CD4-positive, alpha-beta T cell treated with Interleukin-10 for 1 hour (primary cell): ENCODE results near the gene BLVRA.
"Not testable (repeated sequence)": the region's sequence is repeated elsewhere in the genome, so short reads cannot be mapped to it uniquely, and the experiment has no call there.

Experiments used
- DNase-seq: peaks from one replicate; pipeline ENCODE4 v3.0.0-alpha.2; 2020

The BLVRA gene

DNA sequence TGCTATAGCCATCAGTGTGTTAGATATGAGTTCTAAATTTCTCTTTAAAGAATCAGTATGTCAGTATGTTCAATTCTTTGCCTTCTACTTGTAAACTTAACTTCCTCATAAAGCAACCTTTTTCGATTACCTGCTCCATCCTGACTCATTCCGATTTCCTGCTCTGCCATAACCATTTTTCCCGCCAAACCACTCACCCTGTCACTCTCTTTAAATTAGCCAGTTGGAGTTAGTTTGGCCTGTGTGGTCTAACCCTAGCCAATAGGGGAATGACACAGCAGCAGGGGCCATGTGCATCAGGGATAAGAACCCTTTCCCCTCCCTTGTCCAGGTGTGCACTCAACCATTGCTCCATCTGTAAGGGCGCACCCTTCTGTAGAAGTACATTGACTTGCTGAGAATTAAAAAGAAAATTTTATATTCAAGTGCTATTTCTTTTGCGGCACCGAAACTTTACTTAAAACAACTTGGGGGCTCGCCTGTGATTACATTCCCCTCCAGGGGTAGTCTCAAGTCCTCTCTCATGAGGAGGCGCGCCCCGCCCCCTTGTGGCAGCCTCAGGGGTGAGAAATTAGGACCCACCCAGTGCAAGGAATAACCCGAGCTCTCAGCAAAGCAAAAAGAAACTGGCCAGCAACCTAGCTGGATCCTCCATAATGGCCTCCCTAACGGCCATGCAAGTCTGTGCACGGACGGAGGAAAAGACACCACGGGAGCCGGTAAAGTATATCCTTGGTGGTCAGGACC lies 51.9 kb downstream of the BLVRA start:
- DNase-seq, result peak; percentile 44

DNA sequence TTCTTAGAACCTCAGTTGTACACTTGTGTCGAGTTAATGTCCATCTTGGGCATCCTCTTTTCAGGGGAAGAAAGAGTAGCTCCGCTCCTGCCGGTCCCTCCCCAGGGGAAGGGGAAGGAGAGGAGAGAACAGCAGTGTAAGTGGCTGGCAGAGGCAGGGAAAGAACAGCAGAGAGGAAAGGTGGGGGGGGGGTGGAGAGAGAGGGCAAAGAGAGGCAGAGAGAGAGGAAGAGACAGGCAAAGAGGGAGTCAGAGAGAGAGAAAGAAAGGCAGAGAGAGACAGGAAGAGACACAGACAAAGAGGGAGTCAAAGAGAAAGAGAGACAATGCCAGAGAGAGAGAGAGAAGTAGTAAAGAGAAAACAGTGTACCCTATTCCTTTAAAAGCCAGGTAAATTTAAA lies 56.9 kb downstream of the BLVRA start:
- DNase-seq, result no peak

DNA sequence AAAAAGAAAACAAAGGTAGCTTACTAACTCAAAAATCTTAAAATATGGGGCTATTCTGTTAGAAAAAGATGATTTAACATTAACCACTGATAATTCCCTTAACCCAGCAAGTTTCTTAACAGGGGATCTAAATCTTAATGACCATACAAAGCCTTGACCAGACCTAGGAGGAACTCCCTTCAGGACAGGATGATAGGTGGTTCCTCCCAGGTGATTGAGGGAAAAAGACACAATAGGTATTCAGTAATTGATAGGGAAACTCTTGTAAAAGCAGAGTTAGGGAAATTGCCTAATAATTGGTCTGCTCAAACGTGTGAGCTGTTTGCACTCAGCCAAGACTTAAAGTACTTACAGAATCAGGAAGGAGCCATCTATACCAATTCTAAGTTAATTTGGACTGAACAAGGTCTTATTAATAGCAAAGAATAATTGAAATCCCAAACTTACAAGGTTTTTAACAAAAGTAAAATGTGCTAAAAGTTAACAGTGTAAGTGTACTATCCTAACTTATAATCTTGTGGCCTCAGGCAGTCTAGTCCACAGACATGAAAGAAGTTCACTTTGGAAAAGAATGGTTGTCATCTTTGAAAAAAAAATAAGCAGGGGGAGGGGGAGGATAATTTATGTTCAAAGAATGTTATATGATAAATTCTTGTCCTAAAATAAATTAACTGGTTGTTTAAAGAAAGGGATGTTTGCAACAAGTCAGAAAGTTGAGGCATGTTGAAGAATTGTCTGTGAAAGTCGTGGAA lies 57.7 kb downstream of the BLVRA start:
- DNase-seq, result not testable (repeated sequence)

DNA sequence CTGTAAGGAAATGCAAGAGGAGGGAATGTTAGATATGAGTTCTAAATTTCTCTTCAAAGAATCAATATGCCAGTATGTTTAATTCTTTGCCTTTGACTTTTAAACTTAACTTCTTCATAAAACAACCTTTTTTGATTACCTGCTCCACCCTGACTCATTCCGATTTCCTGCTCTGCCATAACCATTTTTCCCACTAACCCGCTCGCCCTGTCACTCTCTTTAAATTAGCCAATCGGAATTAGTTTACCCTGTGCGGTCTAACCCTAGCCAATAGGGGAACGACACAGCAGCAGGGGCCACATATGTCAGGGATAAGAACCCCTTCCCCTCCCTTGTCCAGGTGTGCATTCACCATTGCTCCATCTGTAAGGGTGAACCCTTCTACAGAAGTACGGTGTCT lies 64.9 kb downstream of the BLVRA start:
- not testable (repeated sequence) for DNase-seq

DNA sequence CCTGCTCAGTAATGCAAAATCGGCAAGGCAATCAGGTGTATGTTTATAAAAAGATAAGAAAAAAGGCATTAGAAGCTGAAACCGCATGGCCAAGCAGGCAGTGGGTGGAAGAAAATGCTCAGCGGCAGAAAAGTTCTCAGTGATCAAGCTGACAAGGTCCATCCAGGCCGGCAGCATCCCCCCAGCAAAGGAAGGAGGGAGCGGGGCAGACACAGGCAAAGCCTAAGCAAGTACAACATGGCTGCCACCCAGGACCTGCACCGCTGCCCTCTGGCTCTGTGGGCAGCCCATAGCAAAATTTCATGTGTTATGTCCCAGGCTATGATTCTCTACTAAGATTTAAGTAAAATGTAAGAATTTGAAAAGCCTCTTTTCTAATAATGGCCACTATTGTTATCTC lies 65.5 kb downstream of the BLVRA start:
- no peak for DNase-seq

DNA sequence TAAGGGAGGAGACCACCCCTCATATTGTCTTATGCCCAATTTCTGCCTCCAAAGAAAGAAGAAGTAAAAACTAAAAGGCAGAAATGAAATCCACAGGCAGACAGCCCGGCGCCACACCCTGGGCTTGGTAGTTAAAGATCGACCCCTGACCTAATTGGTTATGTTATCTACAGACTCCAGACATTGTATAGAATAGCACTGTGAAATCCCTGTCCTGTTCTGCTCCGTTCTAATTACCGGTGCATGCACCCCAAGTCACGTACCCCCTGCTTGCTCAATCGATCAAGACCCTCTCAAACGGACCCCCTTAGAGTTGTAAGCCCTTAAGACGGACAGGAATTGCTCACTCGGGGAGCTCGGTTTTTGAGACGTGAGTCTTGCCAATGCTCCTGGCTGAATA lies 66.0 kb downstream of the BLVRA start:
- not testable (repeated sequence) for DNase-seq

DNA sequence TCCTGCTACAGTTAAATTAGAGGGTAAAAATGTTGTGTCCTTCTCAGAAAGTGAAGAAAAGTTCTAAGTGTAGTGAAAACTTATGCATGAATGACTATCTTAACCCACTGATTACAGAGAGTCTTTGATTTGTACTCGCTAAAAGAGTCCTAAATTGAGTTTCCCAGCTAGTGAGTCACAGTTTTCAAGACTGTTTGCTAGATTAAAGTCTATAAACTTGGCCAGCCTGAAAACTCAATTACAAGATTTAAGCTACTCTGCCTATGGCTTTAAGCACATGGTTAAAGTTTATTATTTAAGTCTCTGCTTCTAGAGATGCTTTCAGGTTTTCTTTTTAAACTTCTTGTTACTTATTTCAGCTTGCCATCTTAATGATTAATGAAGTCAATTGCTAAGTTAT lies 66.5 kb downstream of the BLVRA start:
- DNase-seq, result no peak

DNA sequence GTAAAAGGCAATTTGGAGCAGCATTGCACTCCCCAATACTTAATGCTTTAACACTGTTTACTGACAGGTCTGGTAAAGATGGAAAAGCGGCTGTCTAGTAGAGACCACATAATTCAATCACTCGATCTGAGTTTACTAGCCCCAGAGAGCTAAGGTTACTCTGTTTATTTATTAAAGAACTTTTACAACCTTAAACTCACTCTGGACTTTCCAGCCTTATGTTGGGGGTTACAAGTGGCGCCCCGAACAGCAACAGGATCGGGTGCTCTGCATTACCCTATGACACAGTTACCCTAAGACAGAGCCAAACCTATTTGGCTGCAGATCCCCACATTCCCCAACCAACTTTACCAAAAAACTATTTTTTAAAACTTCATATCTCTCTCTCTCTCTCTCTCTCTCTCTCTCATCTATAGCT lies 66.9 kb downstream of the BLVRA start:
- DNase-seq, result no peak

DNA sequence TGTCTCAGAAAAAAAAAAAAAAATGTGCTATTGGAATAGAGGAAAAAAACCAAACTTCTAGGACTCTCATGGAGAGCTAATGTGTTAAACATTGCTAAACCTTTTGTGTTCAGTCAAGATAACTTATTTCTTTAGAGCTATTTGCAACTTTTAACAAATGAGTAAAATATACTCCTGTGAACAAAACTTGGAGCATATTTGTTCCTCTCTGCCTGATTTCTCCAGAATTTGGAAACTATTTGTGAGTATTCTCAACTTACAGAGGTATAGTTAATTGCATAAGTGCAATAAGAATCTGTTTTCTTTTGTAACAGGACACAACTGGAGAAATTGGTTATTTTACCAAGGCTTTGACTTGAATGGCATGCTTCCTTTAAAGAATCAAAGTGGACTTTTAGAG lies 72.4 kb downstream of the BLVRA start:
- not testable (repeated sequence) for DNase-seq

DNA sequence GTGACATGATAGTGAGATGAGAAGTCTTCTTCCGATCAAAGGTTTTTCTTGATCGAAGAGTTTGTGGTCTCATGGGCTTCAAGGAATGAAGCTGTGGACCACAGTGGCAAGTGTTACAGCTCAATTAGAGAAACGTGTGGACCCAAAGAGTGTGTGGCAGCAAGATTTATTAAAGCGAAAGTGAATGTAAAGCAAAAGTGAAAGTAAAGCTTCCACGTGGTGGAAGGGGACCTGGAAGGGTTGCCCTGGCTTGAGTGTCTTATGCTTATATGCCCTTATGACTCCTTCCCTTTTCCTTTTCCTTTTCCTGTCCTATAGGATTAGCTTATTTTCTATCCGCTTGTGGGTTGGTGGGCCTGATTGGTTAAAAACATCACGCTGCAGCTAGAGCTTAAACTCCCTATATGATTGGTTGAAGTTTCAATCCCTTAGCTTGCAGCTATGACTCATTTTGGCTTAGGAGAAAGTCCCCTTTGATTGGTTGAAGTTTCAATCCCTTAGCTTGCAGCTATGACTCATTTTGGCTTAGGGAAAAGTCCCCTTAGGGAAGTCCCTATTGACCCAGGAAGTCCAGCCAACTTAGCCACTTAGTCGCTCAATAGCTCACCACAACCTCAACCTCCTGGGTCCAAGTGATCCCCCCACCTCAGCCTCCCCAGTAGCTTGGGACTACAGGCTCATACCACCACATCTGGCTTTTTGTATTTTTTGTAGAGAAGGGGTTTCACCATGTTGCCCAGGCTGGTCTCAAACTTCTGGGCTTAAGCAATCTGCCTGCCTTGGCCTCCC lies 76.2 kb downstream of the BLVRA start:
- DNase-seq, result peak; percentile 76

DNA sequence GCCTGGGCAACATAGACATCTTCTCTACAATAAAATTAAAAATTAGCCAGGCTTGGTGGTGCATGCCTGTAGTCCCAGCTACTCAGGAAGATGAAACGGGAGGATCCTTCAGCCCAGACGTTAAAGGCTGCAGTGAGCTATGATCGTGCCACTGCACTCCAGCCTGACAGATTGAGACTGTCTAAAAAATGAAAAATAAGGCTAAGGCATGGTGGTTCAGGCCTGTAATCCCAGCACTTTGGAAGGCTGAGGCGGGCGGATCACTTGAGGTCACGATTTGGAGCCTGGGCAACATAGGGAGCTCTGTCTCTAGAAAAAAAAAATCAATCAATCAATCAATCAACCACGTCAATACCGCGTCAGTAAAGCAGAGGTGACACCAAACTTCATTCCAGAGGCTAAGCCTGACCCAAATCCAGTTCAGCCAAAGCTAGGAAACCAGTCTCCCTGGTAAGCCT lies 79.8 kb downstream of the BLVRA start:
- no peak for DNase-seq

DNA sequence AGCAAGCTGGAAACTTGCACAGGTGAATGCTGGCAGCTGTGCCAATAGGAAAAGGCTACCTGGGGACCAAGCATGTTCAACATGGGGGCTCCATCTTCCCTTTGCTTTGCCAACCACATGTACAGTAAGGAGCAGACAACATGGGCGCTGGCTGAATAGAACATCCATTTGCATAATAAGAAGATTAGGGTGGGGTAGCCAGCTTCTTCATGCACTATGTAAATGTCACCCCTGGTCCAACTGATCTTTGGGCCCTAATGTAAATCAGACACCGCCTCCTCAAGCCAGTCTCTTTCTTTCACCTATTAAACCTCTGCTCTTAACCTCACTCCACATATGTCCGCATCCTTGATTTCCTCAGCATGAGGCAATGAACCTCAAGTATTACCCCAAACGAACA lies 84.8 kb downstream of the BLVRA start:
- DNase-seq, result no peak

DNA sequence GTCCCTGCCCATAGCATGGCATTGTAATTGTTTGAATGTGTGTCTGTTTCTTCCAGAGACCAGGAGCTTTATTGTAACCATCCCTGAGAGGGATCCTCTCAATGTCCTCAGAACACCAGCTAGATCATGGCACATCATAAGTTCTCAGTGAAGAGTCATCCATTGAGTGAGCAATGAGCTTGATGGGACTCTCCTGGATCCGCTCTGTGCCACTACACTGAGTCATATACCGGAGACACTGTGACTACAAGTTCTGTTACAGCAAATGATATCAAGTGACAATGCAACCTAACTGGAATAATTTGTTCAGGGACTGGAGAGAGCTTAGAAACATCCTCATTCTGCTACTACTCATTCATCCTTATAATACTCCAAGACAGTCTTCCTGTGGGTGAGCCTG lies 85.8 kb downstream of the BLVRA start:
- no peak for DNase-seq

DNA sequence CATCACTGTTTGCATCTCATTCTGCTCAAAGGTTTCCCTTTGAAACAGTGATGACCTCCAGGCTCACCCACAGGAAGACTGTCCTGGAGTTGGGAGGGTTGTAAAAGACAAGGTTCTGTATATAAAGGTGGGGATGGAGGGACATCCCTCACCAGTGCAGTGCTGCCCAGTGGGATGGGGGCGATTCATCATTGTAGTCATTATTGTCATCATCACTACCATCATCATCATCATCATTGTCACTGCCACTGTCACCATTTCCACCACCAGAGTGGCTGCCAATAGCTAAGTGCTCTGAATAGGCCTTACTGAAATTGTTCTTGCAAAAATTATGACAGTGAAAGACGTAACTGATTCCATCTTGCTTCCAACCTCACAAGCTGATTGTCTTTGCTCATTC lies 86.2 kb downstream of the BLVRA start:
- no peak for DNase-seq

DNA sequence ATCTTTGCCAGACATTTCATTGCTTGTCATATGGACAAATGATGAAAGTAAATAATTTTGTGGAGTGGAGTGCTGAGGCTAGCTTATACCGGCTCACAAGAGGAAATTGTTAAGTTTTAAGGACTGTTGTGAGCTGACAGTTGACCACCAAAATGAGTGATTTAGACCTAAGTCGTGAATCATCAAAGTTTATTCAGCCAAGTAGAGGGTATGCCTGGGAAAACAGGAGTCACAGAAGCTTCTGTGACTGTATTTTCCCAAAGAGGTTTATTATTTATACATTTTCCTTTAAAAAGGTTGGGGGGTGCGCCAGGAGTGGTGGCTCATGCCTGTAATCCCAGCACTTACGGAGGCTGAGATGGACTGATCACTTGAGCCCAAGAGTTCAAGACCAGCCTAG lies 89.0 kb downstream of the BLVRA start:
- DNase-seq, result no peak

DNA sequence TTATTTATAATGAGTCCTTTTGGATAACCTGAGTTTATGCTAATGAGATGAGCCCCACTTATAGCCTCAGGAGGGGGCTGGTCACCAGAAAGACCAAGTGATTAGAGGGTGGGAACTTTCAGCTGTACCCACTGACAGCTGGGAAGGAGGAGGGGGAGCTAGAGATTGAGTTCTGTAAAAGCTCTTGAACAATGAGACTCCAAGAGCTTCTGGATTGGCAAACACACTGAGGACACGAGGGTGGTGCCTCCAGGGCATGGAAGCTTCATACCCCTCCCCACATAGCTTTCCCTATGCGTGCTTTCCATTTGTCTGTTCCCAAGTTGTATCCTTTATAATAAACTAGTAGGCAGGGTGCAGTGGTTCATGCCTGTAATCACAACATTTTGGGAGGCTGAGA lies 90.6 kb downstream of the BLVRA start:
- DNase-seq, result no peak

DNA sequence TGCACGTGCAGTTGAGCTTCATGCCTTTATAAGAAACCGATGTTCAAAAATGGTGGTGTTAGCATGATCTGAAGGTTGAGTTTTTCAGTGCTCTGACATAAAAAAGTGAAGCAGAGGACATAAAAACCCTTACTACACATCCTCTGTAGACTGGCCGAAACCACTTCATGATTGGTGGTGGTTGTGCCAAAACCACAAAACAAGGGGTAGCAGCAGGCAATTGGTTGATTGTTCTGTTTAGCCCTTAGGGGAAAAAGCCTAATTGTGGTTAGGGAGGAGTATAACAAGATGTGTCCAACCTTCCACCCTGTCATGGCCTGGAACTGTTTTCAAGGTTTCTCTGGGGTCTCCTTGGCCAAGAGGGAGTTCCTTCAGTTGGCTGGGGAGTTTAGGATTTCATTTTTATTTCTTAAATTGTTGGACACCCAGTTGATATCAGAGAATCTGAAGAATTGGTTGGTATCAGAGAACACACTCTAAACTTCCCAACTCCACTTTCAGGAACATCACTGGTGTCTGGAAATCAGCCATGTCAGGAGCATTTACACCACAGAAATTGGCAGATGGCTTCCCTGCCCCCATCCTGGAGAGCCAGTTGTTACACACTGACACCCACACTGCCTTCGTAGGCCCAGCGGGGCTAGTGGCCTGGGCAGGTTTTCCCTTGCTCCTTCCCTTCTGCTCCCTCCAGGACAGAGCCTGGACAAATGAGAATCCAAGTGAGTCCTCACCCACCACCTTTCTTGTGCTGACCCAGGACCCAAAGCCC lies 92.1 kb downstream of the BLVRA start:
- DNase-seq, result no peak

DNA sequence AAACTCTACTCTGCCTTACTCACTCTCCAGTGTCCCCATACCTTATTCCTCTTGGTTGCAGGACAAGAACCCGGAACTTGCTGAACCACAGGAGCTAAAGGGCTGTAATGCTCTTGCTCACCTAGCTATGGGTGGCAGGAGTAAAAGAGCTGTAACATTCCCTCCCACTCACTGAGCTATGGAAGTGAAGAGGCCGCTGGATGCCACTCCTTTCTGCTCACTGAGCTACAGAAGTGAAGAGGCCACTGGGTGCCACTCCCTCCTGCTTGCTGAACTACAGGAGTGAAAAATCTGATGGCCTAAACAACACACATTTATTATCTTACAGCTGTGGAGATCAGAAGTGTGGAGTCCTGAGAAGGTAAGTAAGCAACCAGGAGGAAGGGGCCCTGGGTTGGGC lies 93.3 kb downstream of the BLVRA start:
- no peak for DNase-seq

DNA sequence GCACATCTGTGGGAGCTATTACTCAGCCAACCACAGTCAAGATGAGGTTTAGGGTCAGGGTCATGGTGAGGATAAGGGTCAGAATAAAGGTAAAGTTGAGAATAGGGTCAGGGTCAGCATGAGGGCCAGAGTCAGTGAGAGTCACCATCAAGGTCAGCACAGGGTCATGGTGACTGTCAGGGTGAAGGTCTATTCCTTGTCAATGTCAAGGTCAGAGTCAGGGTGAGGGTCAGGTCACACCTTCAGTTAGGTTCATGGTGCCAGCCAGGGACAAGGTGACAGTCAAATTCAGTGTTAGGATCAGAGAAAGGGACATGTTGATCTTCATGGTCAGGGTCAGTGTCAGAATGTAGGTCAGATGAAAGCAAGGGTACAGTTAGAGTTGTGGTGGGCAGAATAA lies 96.7 kb downstream of the BLVRA start:
- no peak for DNase-seq

DNA sequence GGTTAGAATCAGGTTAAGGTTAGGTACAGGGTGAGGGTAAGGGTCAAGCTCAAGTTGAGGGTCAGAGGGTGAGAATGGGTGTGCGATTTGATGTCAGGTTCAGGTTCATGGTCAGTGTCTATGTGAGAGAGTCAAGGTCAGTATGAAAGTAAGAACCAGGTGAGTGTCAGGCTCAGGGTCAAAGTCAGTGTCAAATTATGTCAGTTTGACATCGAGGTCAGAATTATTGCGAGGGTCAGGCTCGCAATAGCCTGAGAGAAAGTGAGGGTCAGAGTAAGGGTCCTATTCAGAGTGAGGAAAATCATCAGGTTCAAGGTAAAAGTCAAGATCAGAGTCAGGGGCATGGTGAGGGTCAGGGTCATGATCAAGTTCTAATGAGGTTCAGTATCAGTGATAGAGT lies 97.8 kb downstream of the BLVRA start:
- DNase-seq, result no peak
